G401.6 (cell line): Measurements from ENCODE around the gene PRSS21.

Experiments
- FAIRE-seq: peaks from 2 replicates; lab custom pipeline; 2012; peaks lifted over from hg19 to GRCh38; lab: Jason Lieb, UNC

The PRSS21 gene

GRCh38 chr16:2845116-2845515 is 28.1 kb downstream of the PRSS21 start:
- no peak for FAIRE-seq

GRCh38 chr16:2846511-2847310 is 29.7 kb downstream of the PRSS21 start:
- FAIRE-seq, result peak; percentile 50

GRCh38 chr16:2848933-2849725 is 32.1 kb downstream of the PRSS21 start:
- FAIRE-seq, result no peak

- FAIRE-seq, result no peak
Measured at GRCh38 chr16:2852003-2852730, 35.1 kb downstream of the PRSS21 start.

- no peak for FAIRE-seq
Measured at GRCh38 chr16:2852731-2853507, 35.9 kb downstream of the PRSS21 start.

GRCh38 chr16:2853531-2854073 is 36.6 kb downstream of the PRSS21 start:
- FAIRE-seq, result no peak

- FAIRE-seq, result peak; percentile 33
Measured at GRCh38 chr16:2854700-2855309, 37.8 kb downstream of the PRSS21 start.

GRCh38 chr16:2855536-2855935 is 38.5 kb downstream of the PRSS21 start:
- FAIRE-seq, result no peak

GRCh38 chr16:2856061-2856670 is 39.1 kb downstream of the PRSS21 start:
- no peak for FAIRE-seq

GRCh38 chr16:2856686-2857450 is 39.8 kb downstream of the PRSS21 start:
- FAIRE-seq, result no peak

GRCh38 chr16:2857451-2858244 is 40.6 kb downstream of the PRSS21 start, which contains the start of gene PRSS22:
TSS of gene PRSS22 (minus strand) at chr16:2858170. CDS start at chr16:2858104, 66 bp downstream.
- FAIRE-seq, result no peak

- FAIRE-seq, result no peak
Measured at GRCh38 chr16:2858245-2859025, 41.4 kb downstream of the PRSS21 start.

GRCh38 chr16:2859686-2860265 is 42.7 kb downstream of the PRSS21 start:
- FAIRE-seq, result no peak

GRCh38 chr16:2860826-2861567 is 44.0 kb downstream of the PRSS21 start:
- FAIRE-seq, result no peak

GRCh38 chr16:2865651-2866050 is 48.6 kb downstream of the PRSS21 start:
- FAIRE-seq, result no peak

- no peak for FAIRE-seq
Measured at GRCh38 chr16:2866431-2866830, 49.4 kb downstream of the PRSS21 start.

- no peak for FAIRE-seq
Measured at GRCh38 chr16:2867661-2867986, 50.6 kb downstream of the PRSS21 start.
